Measurements from ENCODE around the gene ADRA2B. TPM values are rescaled to one million over a fixed set of nuclear protein-coding genes. Genes with fewer than 3 reads are reported as not detected.

Gene ADRA2B
- total RNA-seq, 2 donors from 2014 or later = under 0.01 to 0.26 TPM

DNA sequence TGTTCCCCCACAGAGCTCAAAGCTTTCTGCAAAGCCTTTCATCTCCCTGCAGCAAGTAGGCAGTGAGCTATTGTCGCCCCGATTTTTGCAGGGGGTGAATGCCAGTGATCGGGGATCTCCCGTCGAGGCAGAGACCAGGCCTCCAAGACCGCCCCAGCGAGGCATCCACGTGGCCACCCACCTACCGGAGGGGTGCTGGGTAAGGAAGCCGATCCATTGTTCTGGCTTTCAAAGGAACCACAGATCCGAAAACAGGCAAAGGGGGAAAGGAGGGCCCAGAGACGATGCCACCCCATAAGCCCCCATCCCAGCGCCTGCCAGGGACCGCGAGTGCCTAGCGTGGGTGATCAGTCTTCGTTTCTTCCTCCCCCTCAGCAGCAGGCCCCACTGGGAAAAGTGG, 2.4 kb downstream of the ADRA2B start:
- H3K27me3 ChIP-seq = peaks cover 0 to 5% of the 10 kb centered on the region in 2 donors
- no peaks in the 10 kb centered on the region for H3K36me3 ChIP-seq (replicated peaks in 1 of 2; ENCODE audit: insufficient read depth in 1 of 2, low read depth in 2 of 2)
- intact Hi-C loops (cut with DNase I) = loop anchor here (10.0 kb wide), 2 partner anchors 61 to 89 kb away; no protein-coding TSS in a partner anchor
- TF ChIP-seq, protein P1, sequence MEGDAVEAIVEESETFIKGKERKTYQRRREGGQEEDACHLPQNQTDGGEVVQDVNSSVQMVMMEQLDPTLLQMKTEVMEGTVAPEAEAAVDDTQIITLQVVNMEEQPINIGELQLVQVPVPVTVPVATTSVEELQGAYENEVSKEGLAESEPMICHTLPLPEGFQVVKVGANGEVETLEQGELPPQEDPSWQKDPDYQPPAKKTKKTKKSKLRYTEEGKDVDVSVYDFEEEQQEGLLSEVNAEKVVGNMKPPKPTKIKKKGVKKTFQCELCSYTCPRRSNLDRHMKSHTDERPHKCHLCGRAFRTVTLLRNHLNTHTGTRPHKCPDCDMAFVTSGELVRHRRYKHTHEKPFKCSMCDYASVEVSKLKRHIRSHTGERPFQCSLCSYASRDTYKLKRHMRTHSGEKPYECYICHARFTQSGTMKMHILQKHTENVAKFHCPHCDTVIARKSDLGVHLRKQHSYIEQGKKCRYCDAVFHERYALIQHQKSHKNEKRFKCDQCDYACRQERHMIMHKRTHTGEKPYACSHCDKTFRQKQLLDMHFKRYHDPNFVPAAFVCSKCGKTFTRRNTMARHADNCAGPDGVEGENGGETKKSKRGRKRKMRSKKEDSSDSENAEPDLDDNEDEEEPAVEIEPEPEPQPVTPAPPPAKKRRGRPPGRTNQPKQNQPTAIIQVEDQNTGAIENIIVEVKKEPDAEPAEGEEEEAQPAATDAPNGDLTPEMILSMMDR (IDR thresholded peaks at IDR 0.05) = no peak
- TF ChIP-seq POLR2A (IDR thresholded peaks at IDR 0.05) = no peak
- no peak for ATAC-seq
- no peak overlapping the region for H3K27ac ChIP-seq
- WGBS, 2 donors = 87% methylated on average over 15 to 17 of the region's 17 CpGs
- H3K9me3 ChIP-seq = no peaks in the 10 kb centered on the region
- DNase-seq = no peak
- no peak overlapping the region for H3K4me3 ChIP-seq
- peaks cover 14% of the 10 kb centered on the region for H3K4me1 ChIP-seq

DNA sequence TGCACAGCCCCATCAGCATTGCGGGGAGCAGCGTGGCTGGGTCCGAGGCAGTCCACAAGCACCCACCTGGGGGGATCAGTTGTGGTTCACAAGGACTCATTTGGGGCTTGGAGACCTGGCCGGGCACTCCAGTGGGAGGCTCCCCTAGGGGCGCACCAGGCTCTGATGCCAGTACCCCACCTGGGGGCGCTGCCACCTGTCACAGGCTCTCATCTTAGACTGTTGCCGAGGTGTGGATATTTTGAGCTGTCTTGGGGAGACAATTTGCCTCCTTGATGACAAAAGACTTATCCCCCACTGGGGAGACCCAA, 3.0 kb downstream of the ADRA2B start:
- TF ChIP-seq, protein P1 (IDR thresholded peaks at IDR 0.05) = no peak
- TF ChIP-seq POLR2A (IDR thresholded peaks at IDR 0.05) = no peak
- peaks cover 0 to 5% of the 10 kb centered on the region in 2 donors for H3K27me3 ChIP-seq
- DNase-seq (no peak), ATAC-seq (no peak)
- no peak overlapping the region for H3K27ac ChIP-seq
- peaks cover 14% of the 10 kb centered on the region for H3K4me1 ChIP-seq
- 81 to 94% methylated on average over 3 to 7 of the region's 7 CpGs for WGBS, 2 donors
- intact Hi-C loops (cut with DNase I) = loop anchor here (10.0 kb wide), 2 partner anchors 61 to 89 kb away; no protein-coding TSS in a partner anchor
- no peak overlapping the region for H3K4me3 ChIP-seq
- no peaks in the 10 kb centered on the region for H3K36me3 ChIP-seq (replicated peaks in 1 of 2; ENCODE audit: insufficient read depth in 1 of 2, low read depth in 2 of 2)
- no peaks in the 10 kb centered on the region for H3K9me3 ChIP-seq

DNA sequence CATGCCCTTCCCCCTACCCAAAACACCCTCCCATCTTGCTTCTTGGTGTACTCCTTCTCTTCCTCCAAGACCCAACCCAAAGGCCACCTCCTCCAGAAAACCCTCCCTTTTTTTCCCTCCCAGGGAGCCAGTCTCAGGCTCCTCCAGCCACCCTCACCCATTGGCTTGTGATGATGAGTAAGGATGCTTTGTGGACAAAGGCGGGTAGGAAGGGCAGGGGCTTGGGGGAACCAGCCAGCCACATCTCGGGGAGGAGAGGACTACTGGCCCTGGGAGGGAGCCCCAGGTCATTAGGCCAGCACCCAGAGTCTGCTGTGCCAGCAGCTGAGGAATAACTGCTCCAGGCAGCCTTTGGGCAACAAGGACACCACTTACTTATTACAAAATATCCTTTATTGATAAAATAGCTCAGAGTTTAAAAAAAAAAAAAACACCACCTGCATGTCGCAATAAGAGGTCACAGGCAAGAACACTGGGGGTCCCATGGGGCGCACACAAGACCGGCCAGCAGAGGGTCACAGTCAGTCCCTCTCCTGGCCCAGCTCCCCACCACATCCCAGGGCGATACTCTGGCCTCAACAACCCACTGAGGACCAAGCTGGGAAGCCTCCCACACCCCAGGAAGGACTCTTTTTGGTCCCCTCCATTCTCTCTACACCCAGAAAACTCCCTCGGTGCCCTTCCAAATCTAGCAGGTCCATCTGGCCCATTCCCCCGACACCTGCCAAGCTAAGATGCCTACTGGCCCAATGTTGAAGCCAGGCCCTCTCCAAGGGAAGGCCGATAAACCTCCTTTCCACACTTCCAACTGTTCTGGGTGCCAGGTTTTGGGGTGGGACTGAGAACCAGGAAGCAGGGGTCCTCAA, 3.6 kb downstream of the ADRA2B start:
- Histone ChIP-seq H3K27me3 (peaks cover 0 to 5% of the 10 kb centered on the region in 2 donors), H3K9me3 (no peaks in the 10 kb centered on the region), H3K36me3 (replicated peaks in 1 of 2; ENCODE audit: insufficient read depth in 1 of 2, low read depth in 2 of 2) (no peaks in the 10 kb centered on the region), H3K27ac (no peak overlapping the region), H3K4me3 (no peak overlapping the region), H3K4me1 (peaks cover 14% of the 10 kb centered on the region)
- intact Hi-C loops (cut with DNase I) = loop anchor here (10.0 kb wide), 2 partner anchors 62 to 88 kb away; no protein-coding TSS in a partner anchor
- ATAC-seq = no peak
- TF ChIP-seq, protein P1 (IDR thresholded peaks at IDR 0.05) = no peak
- TF ChIP-seq POLR2A (IDR thresholded peaks at IDR 0.05) = no peak
- no peak for DNase-seq
- WGBS, 2 donors = 82 to 87% methylated on average over 9 of the region's 9 CpGs

DNA sequence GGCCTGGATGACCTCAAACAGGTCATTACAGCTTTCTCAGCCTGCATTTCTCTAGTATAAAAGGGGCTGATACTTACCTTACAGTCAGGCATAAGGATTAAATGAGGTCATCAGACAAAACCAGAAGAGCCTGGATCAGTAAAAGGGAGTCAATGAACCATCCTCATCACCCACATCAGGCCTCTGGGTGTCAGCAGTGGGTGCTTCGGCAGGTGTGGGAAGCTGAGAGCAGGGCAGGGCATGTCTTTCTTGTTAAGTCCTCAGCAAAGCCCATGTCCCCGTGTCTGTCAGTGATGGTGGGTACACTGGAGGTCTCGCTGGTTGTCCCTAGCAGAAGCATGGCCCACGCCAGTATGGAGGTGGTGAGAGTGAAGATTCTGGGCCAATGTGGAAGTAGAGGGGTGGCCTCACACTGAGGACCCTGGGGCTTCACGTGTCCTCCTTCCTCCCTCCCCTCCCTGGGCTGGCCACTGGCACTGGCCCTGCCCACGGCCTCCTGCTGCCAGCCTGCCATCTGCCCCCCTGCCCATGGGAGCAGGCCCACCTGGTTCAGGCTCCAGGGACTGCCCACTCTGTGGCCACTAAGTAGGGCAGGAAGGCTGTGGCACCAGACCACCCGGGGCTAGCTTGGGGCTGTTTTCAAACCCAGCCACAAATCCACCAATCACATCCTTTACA, 4.4 kb downstream of the ADRA2B start:
- H3K4me3 ChIP-seq = no peak overlapping the region
- no peak for TF ChIP-seq POLR2A (IDR thresholded peaks at IDR 0.05)
- TF ChIP-seq, protein P1 (IDR thresholded peaks at IDR 0.05) = no peak
- H3K27me3 ChIP-seq = peaks cover 0 to 5% of the 10 kb centered on the region in 2 donors
- no peaks in the 10 kb centered on the region for H3K9me3 ChIP-seq
- H3K27ac ChIP-seq = no peak overlapping the region
- intact Hi-C loops (cut with DNase I) = loop anchor here (10.0 kb wide), 2 partner anchors 63 to 87 kb away; no protein-coding TSS in a partner anchor
- WGBS, 2 donors = 68 to 83% methylated on average over 6 to 7 of the region's 7 CpGs
- no peaks in the 10 kb centered on the region for H3K36me3 ChIP-seq (replicated peaks in 1 of 2; ENCODE audit: insufficient read depth in 1 of 2, low read depth in 2 of 2)
- peak in 1 of 4 donors; percentile 3 for DNase-seq
- peaks cover 9% of the 10 kb centered on the region for H3K4me1 ChIP-seq
- ATAC-seq = no peak

Data from body of pancreas (tissue), 4 donors.